H1 (cell line): ENCODE results near the gene FTL. TPM values are rescaled to one million over a fixed set of nuclear protein-coding genes. Genes with fewer than 3 reads are reported as not detected.

Experiments used
- CTCF ChIA-PET: fragments of 300-600 bp; sonication (Branson Sonifier 250); formaldehyde crosslinking; loops from one replicate; lab custom pipeline; 2021; ENCODE audit not compliant: partially characterized antibody; lab: Charles Lee
- POLR2A ChIA-PET: fragments of 300-600 bp; sonication (Branson Sonifier 250); formaldehyde crosslinking; loops from one replicate; lab custom pipeline; 2021; ENCODE audit warnings: inconsistent platforms; ENCODE audit not compliant: partially characterized antibody; lab: Charles Lee
- DNase-seq, 2 experiments: peaks; one replicate each; pipeline versions ENCODE4 v3.0.0 to v3.0.0-alpha.2; 2010 to 2022; ENCODE audit warnings: low spot score in 2 of 2, low read depth in 1 of 2, mixed read lengths in 1 of 2
- FAIRE-seq: peaks from 2 replicates; lab custom pipeline; 2011; peaks lifted over from hg19 to GRCh38; lab: Jason Lieb, UNC
- H2AFZ ChIP-seq: 2 replicates; pipeline ENCODE4 v1.8.1; 2012; ENCODE audit warnings: low read length, inconsistent platforms
- H2AK5ac ChIP-seq: 2 replicates; pipeline ENCODE4 v1.6.1; 2013; ENCODE audit warnings: low read depth, low read length
- H2BK120ac ChIP-seq: replicated peaks from 2 replicates; pipeline ENCODE3; 2013; ENCODE audit warnings: low read depth, low read length, inconsistent platforms
- H2BK12ac ChIP-seq: 2 replicates; pipeline ENCODE4 v1.6.1; 2013; ENCODE audit warnings: low read depth, low read length
- H2BK15ac ChIP-seq: 2 replicates; pipeline ENCODE4 v1.6.1; 2013; ENCODE audit warnings: low read length
- H2BK20ac ChIP-seq: 2 replicates; pipeline ENCODE4 v1.6.1; 2013; ENCODE audit warnings: low read length
- H2BK5ac ChIP-seq: 2 replicates; pipeline ENCODE4 v1.6.1; 2013; ENCODE audit warnings: low read depth, low read length
- H3K14ac ChIP-seq: 2 replicates; pipeline ENCODE4 v1.6.1; 2013; ENCODE audit warnings: inconsistent platforms; ENCODE audit not compliant: insufficient read length
- H3K18ac ChIP-seq: 2 replicates; pipeline ENCODE4 v1.6.1; 2013; ENCODE audit warnings: low read length; ENCODE audit errors: extremely low read depth
- H3K23ac ChIP-seq: 2 replicates; pipeline ENCODE4 v1.6.1; 2013; ENCODE audit warnings: inconsistent platforms; ENCODE audit not compliant: insufficient read length
- H3K23me2 ChIP-seq: 2 replicates; pipeline ENCODE4 v1.6.1; 2013; ENCODE audit warnings: low read depth, low read length
- H3K27ac ChIP-seq: 2 replicates; pipeline ENCODE4 v1.6.1; 2011; ENCODE audit warnings: low read depth, low read length, inconsistent platforms
- H3K27me3 ChIP-seq, 4 experiments: replicated peaks in 1 of 4; 1 replicate in 1 of 4; 2 replicates in 3 of 4; pipeline versions ENCODE4 v1.6.1 to v1.8.1; 2011 to 2013; ENCODE audit warnings: low read length in 3 of 4, mild to moderate bottlenecking in 3 of 4, inconsistent platforms in 2 of 4, mixed read lengths in 2 of 4, moderate library complexity in 1 of 4; ENCODE audit not compliant: control insufficient read depth in 3 of 4, insufficient read depth in 3 of 4; ENCODE audit errors: extremely low read depth in 1 of 4
- H3K36me3 ChIP-seq, 4 experiments: 2 replicates each; pipeline versions ENCODE4 v1.6.1 to v1.8.1; 2011 to 2013; ENCODE audit warnings: mild to moderate bottlenecking in 4 of 4, low read length in 3 of 4, moderate library complexity in 2 of 4, control low read depth in 1 of 4, inconsistent platforms in 1 of 4; ENCODE audit not compliant: insufficient read depth in 4 of 4, control insufficient read depth in 2 of 4
- H3K4ac ChIP-seq: replicated peaks from 2 replicates; pipeline ENCODE3; 2013; ENCODE audit warnings: low read length, low read depth, mixed read lengths, inconsistent platforms; ENCODE audit not compliant: insufficient read length
- H3K4me1 ChIP-seq, 4 experiments: replicated peaks in 1 of 4; 1 replicate in 1 of 4; 2 replicates in 3 of 4; pipeline versions ENCODE4 v1.6.1 to v1.8.1; 2011 to 2013; ENCODE audit warnings: low read length in 3 of 4, inconsistent platforms in 2 of 4, mixed read lengths in 1 of 4; ENCODE audit not compliant: insufficient read depth in 4 of 4, control insufficient read depth in 3 of 4
- H3K4me2 ChIP-seq, 2 experiments: 2 replicates each; pipeline versions ENCODE4 v1.6.1 to v1.8.1; 2011 to 2013; ENCODE audit warnings: low read depth in 2 of 2, low read length in 2 of 2, control low read depth in 1 of 2, inconsistent platforms in 1 of 2, mild to moderate bottlenecking in 1 of 2; ENCODE audit not compliant: insufficient read depth in 1 of 2
- H3K4me3 ChIP-seq, 4 experiments: fragments of 200-600, 300-600 bp in 1 of 4; sonication (generic), shearing (Covaris generic), sonication (Bioruptor Twin) in 1 of 4; 2 replicates each; pipeline versions ENCODE4 v1.5.1 to v1.8.1; 2011 to 2016; ENCODE audit warnings: low read length in 4 of 4, low read depth in 3 of 4, control low read depth in 2 of 4, inconsistent platforms in 2 of 4, mild to moderate bottlenecking in 2 of 4, mixed read lengths in 1 of 4, moderate library complexity in 1 of 4; ENCODE audit not compliant: insufficient read depth in 2 of 4; ENCODE audit errors: extremely low read depth in 1 of 4
- H3K56ac ChIP-seq: replicated peaks from 2 replicates; pipeline ENCODE3; 2013; ENCODE audit warnings: low read depth, mild to moderate bottlenecking, mixed read lengths, low read length, inconsistent platforms; ENCODE audit not compliant: insufficient read length
- H3K79me1 ChIP-seq: 2 replicates; pipeline ENCODE4 v1.6.1; 2013; ENCODE audit warnings: low read depth, low read length, control low read depth
- H3K79me2 ChIP-seq, 2 experiments: 2 replicates each; pipeline versions ENCODE4 v1.6.1 to v1.8.1; 2012 to 2013; ENCODE audit warnings: low read length in 2 of 2, mild to moderate bottlenecking in 2 of 2, inconsistent platforms in 1 of 2; ENCODE audit not compliant: insufficient read depth in 2 of 2, control insufficient read depth in 1 of 2
- H3K9ac ChIP-seq, 4 experiments: replicated peaks in 1 of 4; 1 replicate in 1 of 4; 2 replicates in 3 of 4; pipeline versions ENCODE4 v1.6.1 to v1.8.1; 2011 to 2013; ENCODE audit warnings: low read depth in 3 of 4, low read length in 3 of 4, control low read depth in 2 of 4, mild to moderate bottlenecking in 2 of 4, moderate library complexity in 2 of 4, inconsistent platforms in 1 of 4; ENCODE audit errors: extremely low read depth in 1 of 4
- H3K9me3 ChIP-seq, 2 experiments: 2 replicates each; pipeline versions ENCODE4 v1.6.1 to v1.8.1; 2012 to 2013; ENCODE audit warnings: mild to moderate bottlenecking in 2 of 2, moderate library complexity in 2 of 2, control low read depth in 1 of 2, inconsistent platforms in 1 of 2, low read depth in 1 of 2, low read length in 1 of 2, mixed read lengths in 1 of 2; ENCODE audit not compliant: insufficient read depth in 2 of 2
- H4K20me1 ChIP-seq, 2 experiments: replicated peaks in 1 of 2; 2 replicates each; pipeline versions ENCODE3 to v1.8.1; 2011 to 2013; ENCODE audit warnings: inconsistent platforms in 2 of 2, low read length in 2 of 2, mild to moderate bottlenecking in 1 of 2; ENCODE audit not compliant: insufficient read depth in 2 of 2, control insufficient read depth in 1 of 2
- H4K5ac ChIP-seq: 2 replicates; pipeline ENCODE4 v1.6.1; 2013; ENCODE audit warnings: low read length, low read depth, mixed read lengths, inconsistent platforms; ENCODE audit not compliant: insufficient read length
- H4K8ac ChIP-seq: 2 replicates; pipeline ENCODE4 v1.8.0; 2013; ENCODE audit warnings: mild to moderate bottlenecking, moderate library complexity, low read length, inconsistent platforms; ENCODE audit not compliant: insufficient read depth; ENCODE audit errors: extremely low read depth
- H4K91ac ChIP-seq: replicated peaks from 2 replicates; pipeline ENCODE3; 2013; ENCODE audit warnings: low read length, mixed read lengths, inconsistent platforms; ENCODE audit not compliant: insufficient read length
- BACH1 ChIP-seq: IDR thresholded peaks from 2 replicates; pipeline ENCODE4 v1.6.1; 2012; ENCODE audit warnings: low read length, improper control_type of control experiment
- EP300 ChIP-seq, 2 experiments: IDR thresholded peaks; 1 replicate in 1 of 2; 2 replicates in 1 of 2; pipeline ENCODE4 v1.6.1; 2011 to 2012; ENCODE audit warnings: low read depth in 2 of 2, low read length in 2 of 2, mild to moderate bottlenecking in 2 of 2, borderline replicate concordance in 1 of 2, inconsistent platforms in 1 of 2, moderate library complexity in 1 of 2
- HDAC2 ChIP-seq, 2 experiments: fragments of 300-600 bp in 1 of 2; sonication (generic) in 1 of 2; IDR thresholded peaks; 2 replicates each; pipeline ENCODE4 v1.6.1; 2011 to 2012; ENCODE audit warnings: low read depth in 2 of 2, low read length in 2 of 2, mild to moderate bottlenecking in 2 of 2, moderate library complexity in 2 of 2, borderline replicate concordance in 1 of 2, inconsistent platforms in 1 of 2
- SIX5 ChIP-seq: IDR thresholded peaks from 2 replicates; pipeline ENCODE4 v1.6.1; 2011; ENCODE audit warnings: mild to moderate bottlenecking, low read depth, low read length
- SP2 ChIP-seq: IDR thresholded peaks from 2 replicates; pipeline ENCODE4 v1.6.1; 2012; ENCODE audit warnings: mild to moderate bottlenecking, low read length, inconsistent platforms
- WGBS, 2 experiments: shearing (Covaris generic) in 1 of 2; methylation state at CpG; one replicate each; pipeline versions ENCODE4 v1.1.6 to v1.1.7; 2013 to 2015; ENCODE audit warnings: low lambda C conversion rate in 2 of 2, mixed read lengths in 2 of 2, inconsistent platforms in 1 of 2, low coverage in 1 of 2, missing lambda C conversion rate in 1 of 2; ENCODE audit not compliant: insufficient replicate concordance in 2 of 2, insufficient coverage in 1 of 2, insufficient read length in 1 of 2; ENCODE audit errors: extremely low coverage in 1 of 2, missing lambda C conversion rate in 1 of 2; 5-methylcytosine and 5-hydroxymethylcytosine counted together
- polyA plus RNA-seq, 7 experiments: library from polyadenylated mRNA; depleted of rRNA in 3 of 7; stranded (reverse) in 5 of 7; unstranded in 2 of 7; fragments of >200 nt in 5 of 7; fragments of 200-250 nt in 2 of 7; gene quantifications; 1 replicate in 5 of 7; 2 replicates in 1 of 7; 4 replicates in 1 of 7; pipeline versions ENCODE4 v1.2.1 to v1.2.3, GENCODE V29; 2011 to 2013; ENCODE audit warnings: missing spikeins in 2 of 7, mixed read lengths in 2 of 7
- total RNA-seq: library from RNA; stranded (reverse); fragmentation: NEBNext Ultra II Directional; extraction: Animal tissue kit (Norgen Biotek cat#: 25700); gene quantifications from 2 replicates; pipeline ENCODE4 v1.2.1, GENCODE V29; 2021
- TF ChIP-seq, protein P1 (sequence below): IDR thresholded peaks from 2 replicates; pipeline ENCODE4 v1.6.1; 2011; ENCODE audit warnings: low read depth, mild to moderate bottlenecking, low read length; ENCODE audit not compliant: insufficient read depth

FTL gene
- total and polyA plus RNA-seq, 2 of the 8 experiments (the other 6 are each of a cell fraction or from before 2014, with no cell fraction given), result 1,751 to 2,427 TPM

DNA sequence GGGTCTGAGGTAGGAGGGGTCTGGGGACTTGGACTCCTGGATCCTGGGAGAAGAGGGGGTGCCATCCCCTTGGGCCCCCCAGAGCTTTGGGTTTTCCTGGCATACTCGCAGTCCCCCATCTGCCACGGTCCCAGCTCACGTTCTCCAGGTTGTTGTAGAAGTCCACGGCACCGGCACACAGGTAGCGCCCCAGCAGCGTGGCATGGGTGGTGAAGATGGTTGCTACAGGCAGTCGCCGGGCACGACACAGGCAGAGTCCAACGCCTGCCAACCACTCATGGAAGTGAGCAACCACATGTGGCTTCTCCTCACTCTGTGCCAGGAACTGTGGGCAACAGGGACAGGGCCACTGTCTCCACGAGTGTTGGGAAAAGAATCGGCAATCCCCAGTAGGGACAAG, 20.6 kb downstream of the FTL start:
- no peak overlapping the region for H3K4me3 ChIP-seq
- H3K79me1 ChIP-seq, result no peaks in the 10 kb centered on the region
- no peak overlapping the region for H4K8ac ChIP-seq
- peaks cover 3 to 43% (median 10%) of the 10 kb centered on the region in 4 experiments; a peak in 5 of 8 replicates for H3K36me3 ChIP-seq
- FAIRE-seq (no peak), DNase-seq (no peak)
- H3K9ac ChIP-seq, result no peak overlapping the region
- H3K9me3 ChIP-seq, result no peaks in the 10 kb centered on the region
- no peak overlapping the region for H4K5ac ChIP-seq
- H2AFZ ChIP-seq, result no peak overlapping the region
- no peak overlapping the region for H2BK5ac ChIP-seq
- H2AK5ac ChIP-seq, result no peak overlapping the region
- POLR2A ChIA-PET, result no interaction called here
- no peak overlapping the region for H2BK15ac ChIP-seq
- H2BK20ac ChIP-seq, result no peak overlapping the region
- peaks cover 0 to 5% of the 10 kb centered on the region in 2 experiments for H4K20me1 ChIP-seq
- H3K27me3 ChIP-seq, result no peaks in the 10 kb centered on the region
- H3K56ac ChIP-seq, result no peak overlapping the region
- H4K91ac ChIP-seq, result no peak overlapping the region
- H3K4me2 ChIP-seq, result no peak overlapping the region
- CTCF ChIA-PET, result interaction anchor here (0.9 to 1.7 kb wide), 3 partner anchors 9 to 51 kb away, joined by 3 to 7 read pairs (median 3); no protein-coding TSS in a partner anchor
- H3K14ac ChIP-seq, result no peak overlapping the region
- H3K79me2 ChIP-seq, result no peaks in the 10 kb centered on the region
- no peak overlapping the region for H3K4ac ChIP-seq
- no peak overlapping the region for H3K18ac ChIP-seq
- no peak overlapping the region for H3K23ac ChIP-seq
- H3K4me1 ChIP-seq, result no peaks in the 10 kb centered on the region
- no peak overlapping the region for H3K27ac ChIP-seq
- H3K23me2 ChIP-seq, result no peaks in the 10 kb centered on the region
- 98% methylated on average over 13 of the region's 13 CpGs; no CpG with 5 or more reads in 1 of the 2 experiments for WGBS, 2 experiments
- no peak overlapping the region for H2BK120ac ChIP-seq
- no peak overlapping the region for H2BK12ac ChIP-seq
- TF ChIP-seq, protein P1, sequence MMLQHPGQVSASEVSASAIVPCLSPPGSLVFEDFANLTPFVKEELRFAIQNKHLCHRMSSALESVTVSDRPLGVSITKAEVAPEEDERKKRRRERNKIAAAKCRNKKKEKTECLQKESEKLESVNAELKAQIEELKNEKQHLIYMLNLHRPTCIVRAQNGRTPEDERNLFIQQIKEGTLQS, result no peak
- no peak for TF ChIP-seq SIX5
- TF ChIP-seq SP2, result no peak
- TF ChIP-seq BACH1, result no peak
- no peak for TF ChIP-seq EP300 (IDR thresholded peaks at IDR 0.05; ENCODE audit: borderline replicate concordance in 1 of 2, low read depth in 2 of 2, low read length in 2 of 2)
- TF ChIP-seq HDAC2 (IDR thresholded peaks at IDR 0.05; ENCODE audit: borderline replicate concordance in 1 of 2, low read depth in 2 of 2, low read length in 2 of 2), result no peak
